Testis (tissue), 2 donors: ENCODE data around the gene ADAM10.

Source experiments
- POLR2A ChIP-seq: fragments of 450-650 bp; IDR thresholded peaks from one replicate; pipeline ENCODE4 v1.6.1; 2017; ENCODE audit warnings: antibody characterized with exemption, mild to moderate bottlenecking, moderate library complexity
- TF ChIP-seq, protein P1 (sequence below), 3 experiments: fragments of 450-650 bp in 2 of 3; fragments of 200-600 bp in 1 of 3; sonication (generic) in 1 of 3; IDR thresholded peaks; one replicate each; pipeline ENCODE4 v1.5.1; 2016 to 2019; ENCODE audit warnings: antibody characterized with exemption in 3 of 3, mild to moderate bottlenecking in 2 of 3, moderate library complexity in 1 of 3

DNA sequence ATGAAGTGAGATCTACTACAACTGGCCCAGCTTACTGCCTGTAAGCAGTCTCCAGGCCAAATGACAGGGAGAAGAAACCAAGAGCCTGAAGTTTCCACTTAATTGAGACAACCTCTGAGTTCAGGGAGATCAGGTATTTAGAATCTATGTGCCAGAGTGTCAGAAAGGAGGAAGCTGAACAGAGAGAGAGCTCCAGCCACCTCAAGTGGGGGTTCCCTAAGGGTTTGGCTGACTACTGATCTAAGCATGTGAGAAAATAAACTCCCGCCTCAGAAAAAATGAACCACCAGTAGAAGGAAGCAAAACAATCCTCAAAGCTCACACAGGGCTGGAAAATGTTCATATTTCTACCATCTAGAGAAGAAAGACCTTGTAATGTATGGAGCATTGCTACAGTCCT is 25.0 kb downstream of the ADAM10 start:
- TF ChIP-seq, protein P1, sequence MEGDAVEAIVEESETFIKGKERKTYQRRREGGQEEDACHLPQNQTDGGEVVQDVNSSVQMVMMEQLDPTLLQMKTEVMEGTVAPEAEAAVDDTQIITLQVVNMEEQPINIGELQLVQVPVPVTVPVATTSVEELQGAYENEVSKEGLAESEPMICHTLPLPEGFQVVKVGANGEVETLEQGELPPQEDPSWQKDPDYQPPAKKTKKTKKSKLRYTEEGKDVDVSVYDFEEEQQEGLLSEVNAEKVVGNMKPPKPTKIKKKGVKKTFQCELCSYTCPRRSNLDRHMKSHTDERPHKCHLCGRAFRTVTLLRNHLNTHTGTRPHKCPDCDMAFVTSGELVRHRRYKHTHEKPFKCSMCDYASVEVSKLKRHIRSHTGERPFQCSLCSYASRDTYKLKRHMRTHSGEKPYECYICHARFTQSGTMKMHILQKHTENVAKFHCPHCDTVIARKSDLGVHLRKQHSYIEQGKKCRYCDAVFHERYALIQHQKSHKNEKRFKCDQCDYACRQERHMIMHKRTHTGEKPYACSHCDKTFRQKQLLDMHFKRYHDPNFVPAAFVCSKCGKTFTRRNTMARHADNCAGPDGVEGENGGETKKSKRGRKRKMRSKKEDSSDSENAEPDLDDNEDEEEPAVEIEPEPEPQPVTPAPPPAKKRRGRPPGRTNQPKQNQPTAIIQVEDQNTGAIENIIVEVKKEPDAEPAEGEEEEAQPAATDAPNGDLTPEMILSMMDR (IDR thresholded peaks at IDR 0.05), result no peak
- no peak for TF ChIP-seq POLR2A
